ENCODE measurements around the gene C14orf93.

The C14orf93 gene

GRCh38 chr14:23045419-23046357 is 35.7 kb upstream of the C14orf93 start:
- DNase-seq (ENCODE audit: low spot score) = no peak

GRCh38 chr14:23044840-23045239 is 34.9 kb upstream of the C14orf93 start:
- no peak for DNase-seq (ENCODE audit: low spot score)

DNA sequence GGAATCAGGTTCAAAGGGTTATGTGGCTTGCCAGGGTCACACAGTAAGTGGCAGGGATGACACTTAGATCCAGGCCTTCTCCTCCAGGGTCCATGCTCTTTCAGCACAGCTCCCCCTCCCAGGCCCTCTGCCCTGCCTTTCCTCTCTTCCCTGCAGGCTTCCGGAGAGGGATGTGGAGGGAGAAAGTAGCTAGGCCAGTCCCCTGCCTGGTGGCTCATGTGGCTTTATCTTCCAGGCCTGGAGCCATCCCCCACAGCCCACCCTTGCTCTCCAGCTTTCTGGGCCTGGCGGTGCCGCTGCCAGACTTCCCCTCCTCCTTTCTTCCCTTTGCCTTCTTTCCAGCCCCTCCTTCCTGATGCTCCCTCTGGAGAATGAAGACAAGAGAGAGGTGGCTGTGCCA is 33.8 kb upstream of the C14orf93 start:
- no peak for DNase-seq (ENCODE audit: low spot score)

DNA sequence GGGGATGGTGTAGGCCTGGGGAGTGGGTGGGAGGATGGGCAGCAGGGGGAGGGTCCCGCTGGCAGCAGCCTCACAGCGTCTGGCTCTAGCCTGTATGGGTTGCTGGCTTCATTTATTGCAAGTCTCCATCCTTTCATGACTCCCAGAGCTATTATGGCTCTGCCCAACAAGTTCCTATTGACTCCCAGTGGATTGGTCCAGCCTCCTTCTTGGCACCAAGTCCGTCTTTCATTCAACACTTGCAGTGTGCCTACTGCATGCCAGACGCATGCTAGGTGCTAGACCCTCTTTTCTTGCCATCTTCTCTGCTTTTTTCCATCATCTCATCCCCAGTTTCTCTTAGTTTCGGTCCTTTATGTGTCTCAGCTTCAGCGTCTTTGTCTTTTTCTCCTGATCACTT is 33.2 kb upstream of the C14orf93 start:
- no peak for DNase-seq (ENCODE audit: low spot score)

DNA sequence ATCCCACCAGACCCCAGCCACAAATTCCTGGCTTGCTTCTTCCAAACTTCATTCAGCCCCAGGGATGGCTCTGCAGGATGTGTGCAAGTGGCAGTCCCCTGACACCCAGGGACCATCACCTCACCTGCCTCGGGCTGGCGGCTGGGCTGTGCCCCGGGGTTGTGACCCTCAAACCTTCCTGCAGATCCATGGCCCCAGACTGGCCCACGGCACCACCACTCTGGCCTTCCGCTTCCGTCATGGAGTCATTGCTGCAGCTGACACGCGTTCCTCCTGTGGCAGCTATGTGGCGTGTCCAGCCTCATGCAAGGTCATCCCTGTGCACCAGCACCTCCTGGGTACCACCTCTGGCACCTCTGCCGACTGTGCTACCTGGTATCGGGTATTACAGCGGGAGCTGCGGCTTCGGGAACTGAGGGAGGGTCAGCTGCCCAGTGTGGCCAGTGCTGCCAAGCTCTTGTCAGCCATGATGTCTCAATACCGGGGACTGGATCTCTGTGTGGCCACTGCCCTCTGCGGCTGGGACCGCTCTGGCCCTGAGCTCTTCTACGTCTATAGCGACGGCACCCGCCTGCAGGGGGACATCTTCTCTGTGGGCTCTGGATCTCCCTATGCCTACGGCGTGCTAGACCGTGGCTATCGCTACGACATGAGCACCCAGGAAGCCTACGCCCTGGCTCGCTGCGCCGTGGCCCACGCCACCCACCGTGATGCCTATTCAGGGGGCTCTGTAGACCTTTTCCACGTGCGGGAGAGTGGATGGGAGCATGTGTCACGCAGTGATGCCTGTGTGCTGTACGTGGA is 32.4 kb upstream of the C14orf93 start, which contains the start of gene PSMB11:
PSMB11 (plus strand) TSS at position 51 of the 804 bp plus-strand sequence; CDS start at position 65, 14 bp downstream.
- no peak for DNase-seq (ENCODE audit: low spot score)

DNA sequence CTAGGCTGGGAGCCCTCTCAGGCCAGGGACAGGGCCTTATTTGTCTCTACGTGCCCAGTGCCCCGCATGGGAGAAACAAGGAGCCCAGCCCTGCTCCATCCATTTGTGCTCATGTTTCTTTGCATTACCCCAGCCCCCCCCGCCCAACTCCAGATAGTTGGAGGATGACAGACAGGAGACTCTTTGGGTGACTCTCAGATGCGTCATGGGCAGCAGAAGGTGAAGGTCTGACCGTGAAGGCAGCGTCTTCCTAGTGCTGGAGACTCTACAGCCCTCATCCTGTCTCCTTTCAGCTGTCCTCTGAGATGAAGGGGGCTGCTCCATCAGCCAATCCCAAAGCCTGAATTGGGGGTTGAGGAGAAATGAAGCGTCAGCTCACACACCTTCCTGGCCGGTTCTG is 31.8 kb upstream of the C14orf93 start:
- DNase-seq (ENCODE audit: low spot score) = no peak

GRCh38 chr14:23040100-23040499 is 30.2 kb upstream of the C14orf93 start:
- no peak for DNase-seq (ENCODE audit: low spot score)

- DNase-seq (ENCODE audit: low spot score) = no peak
Observed at GRCh38 chr14:23035303-23036144, 25.6 kb upstream of the C14orf93 start.

DNA sequence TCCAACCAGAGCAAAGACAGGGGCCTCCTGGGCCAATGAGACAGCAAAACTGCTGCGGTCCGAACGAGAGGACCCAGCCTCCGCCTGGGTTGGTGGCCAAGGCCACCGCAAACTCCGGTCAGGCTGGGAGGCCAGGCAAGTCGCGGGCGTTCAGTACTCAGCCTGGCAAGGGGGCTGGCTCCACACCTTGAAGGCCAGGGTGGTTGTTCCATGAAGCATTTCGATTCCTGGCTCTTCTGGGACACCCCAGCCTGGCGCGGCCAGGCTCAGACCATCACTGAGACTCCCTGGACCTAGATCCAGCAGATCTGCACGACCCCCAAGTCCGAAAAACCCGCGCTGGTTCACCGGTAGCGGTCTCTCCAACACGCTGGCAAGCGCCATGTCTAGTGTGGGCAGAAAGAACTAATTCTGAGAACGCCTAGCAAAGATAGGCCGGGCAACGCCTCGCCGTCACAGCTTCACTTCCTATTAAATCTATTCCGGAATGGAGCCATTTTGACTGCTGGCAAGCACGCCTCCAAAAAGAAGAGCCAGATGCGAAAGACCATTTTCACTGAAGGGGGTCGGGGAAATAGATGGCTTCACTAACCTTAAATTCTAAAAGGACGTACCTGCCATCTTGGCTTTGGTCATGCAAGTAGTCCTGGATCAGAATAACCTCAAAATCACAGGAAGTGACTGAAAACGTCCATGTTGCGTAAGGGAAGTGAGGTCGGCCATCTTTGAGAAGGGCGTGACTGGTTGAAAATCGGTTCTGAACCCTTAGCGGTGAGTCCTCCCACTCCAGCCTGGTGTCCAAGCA is 24.8 kb upstream of the C14orf93 start, which contains the start of gene PSMB5:
PSMB5 (minus strand) TSS at position 403 of the 805 bp plus-strand sequence; CDS start at position 384, 19 bp downstream.
- DNase-seq (ENCODE audit: low spot score) = peak; percentile 95

GRCh38 chr14:23033801-23034497 is 24.0 kb upstream of the C14orf93 start:
- DNase-seq (ENCODE audit: low spot score) = no peak

GRCh38 chr14:23033251-23033727 is 23.3 kb upstream of the C14orf93 start:
- DNase-seq (ENCODE audit: low spot score) = no peak

DNA sequence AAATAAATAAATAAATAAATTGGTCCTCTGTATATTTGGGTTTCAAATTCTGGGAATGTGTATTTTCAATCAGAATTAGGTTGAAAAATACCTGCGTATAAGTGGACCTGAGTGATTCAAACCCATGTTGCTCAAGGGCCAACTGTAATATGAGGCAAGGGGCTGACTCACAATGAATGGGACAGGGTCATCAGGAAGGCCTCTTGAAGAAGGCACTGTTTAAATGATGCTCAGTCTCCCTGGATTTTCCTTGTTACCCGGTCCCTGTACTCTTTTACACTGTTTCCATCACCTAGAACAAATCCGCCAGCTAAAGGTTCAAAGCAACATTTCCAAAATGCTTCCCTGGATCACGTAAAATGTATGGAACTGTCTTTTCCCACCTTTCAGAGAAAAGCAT is 21.0 kb upstream of the C14orf93 start:
- DNase-seq (ENCODE audit: low spot score) = no peak

GRCh38 chr14:23028799-23029198 is 18.9 kb upstream of the C14orf93 start:
- no peak for DNase-seq (ENCODE audit: low spot score)

DNA sequence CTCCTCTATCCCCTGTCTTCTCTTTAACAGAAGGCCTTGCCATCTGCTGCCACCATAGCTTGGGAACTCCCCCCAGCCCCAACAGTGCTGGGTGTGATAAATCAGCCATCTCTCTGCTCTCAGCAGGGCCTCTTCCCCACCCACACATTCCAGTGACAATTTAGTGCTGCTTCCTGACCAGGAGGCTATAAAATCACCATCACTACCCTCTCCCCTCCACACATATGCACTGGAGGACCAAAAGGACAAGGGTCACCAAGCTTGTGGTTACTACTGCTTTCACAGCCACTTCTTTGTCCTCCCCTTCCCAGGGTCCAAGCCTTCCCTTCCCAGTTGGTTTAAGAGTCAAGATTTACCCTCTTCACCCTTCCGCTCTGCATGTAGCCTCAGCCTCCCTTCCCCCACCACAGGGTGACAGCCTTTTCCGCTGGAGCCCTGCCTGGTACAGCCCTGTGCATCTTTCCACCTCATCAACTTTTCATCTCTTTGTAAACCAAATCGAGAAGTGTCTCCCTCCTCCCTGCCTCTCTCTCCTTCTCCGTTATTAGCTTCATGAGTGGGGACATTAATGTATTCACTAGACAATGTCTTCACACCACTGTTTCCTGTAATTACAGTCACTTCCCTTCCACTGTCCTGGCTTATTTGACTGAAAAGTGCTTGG is 15.3 kb upstream of the C14orf93 start:
- DNase-seq (ENCODE audit: low spot score) = no peak

GRCh38 chr14:23024612-23025075 is 14.7 kb upstream of the C14orf93 start:
- no peak for DNase-seq (ENCODE audit: low spot score)

DNA sequence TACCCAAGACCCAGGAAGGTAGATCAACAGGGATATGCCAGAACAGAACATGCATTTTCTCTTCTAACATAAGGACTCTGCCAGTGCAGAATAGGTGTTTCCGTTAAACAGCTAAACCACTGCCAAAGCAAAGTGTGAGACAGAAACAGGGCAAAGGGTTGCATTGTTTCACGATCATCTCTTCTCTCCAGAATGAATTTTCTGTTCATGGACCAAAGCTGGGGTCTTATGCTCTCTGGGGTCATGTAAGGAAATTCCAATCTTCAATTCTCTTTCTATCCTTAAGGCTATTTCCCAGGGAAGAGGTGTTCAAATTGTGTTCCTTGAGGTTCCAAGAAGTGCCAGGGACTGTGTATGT is 13.8 kb upstream of the C14orf93 start:
- no peak for DNase-seq (ENCODE audit: low spot score)

- DNase-seq (ENCODE audit: low spot score) = no peak
Observed at GRCh38 chr14:23023022-23023794, 13.3 kb upstream of the C14orf93 start.

DNA sequence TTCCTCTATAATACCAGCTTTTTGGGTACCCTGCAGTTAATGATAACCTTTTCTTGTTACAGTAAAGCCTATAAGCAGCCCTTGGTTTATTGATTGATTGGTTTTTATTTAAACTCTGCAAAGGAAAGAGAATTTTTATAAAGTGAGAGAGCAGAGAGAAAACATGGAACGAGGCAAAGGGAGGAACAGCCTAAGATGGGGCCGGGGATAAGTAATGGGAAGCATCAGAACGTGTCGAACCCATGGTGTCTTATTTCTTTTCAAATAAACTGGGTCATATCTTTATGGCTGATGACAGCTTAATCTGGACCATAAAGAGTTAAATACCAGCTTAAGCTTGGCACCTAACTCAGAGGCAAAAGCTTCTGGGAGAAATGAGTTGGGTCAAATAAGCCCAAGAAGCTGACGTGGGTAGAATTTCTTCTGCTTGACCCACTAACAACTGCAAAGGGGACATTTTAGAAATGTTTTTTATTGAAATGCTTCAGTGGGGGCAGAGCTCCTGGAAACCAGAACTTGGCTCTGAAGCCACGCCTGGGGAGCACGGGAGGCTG is 12.0 kb upstream of the C14orf93 start:
- DNase-seq (ENCODE audit: low spot score) = no peak

Data from iPS-NIHi11 (cell line).